CD4-positive, alpha-beta T cell treated with Interleukin-4 for 1 hour (primary cell): ENCODE measurements around the gene LAMC3.

ENCODE experiments used
- DNase-seq, 2 donors: peaks; one replicate each; pipeline ENCODE4 v3.0.0-alpha.2; 2020 to 2022

LAMC3 gene

DNA sequence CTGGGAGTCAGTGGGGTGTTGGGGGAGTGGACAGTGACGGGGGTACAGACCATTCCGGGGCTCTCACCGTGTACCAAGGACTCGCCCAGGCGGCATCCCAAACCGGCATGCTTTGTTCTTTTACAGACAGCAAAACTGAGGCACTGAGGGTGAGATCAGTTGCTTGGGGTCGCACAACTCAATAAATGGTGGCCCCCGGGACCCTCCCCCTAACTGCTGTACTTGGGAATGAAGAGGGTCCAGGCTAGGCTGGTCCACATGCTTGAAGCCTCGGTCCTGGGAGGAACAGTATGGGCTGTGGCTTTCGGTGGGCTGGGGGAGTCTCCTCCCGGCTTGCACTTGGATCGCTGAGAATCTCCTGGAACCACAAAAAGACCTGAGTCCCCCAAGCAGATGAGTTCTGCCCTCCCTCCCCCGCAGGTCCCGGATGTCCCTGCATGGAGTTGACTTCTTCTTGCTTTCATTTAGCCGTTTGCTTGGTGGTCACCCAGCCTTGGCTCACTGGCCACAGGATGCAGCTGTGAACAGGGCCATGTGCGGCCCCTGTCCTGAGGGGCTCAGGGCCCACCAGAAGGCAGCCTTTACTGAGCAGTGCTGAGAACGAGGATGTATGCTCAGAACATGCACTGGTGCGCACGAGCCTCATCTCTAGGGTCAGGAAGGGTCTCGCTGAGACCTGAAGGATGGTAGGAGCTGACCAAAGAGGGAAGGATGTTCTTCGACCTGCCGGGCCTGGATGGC, 4.2 kb downstream of the LAMC3 start:
- no peak for DNase-seq

DNA sequence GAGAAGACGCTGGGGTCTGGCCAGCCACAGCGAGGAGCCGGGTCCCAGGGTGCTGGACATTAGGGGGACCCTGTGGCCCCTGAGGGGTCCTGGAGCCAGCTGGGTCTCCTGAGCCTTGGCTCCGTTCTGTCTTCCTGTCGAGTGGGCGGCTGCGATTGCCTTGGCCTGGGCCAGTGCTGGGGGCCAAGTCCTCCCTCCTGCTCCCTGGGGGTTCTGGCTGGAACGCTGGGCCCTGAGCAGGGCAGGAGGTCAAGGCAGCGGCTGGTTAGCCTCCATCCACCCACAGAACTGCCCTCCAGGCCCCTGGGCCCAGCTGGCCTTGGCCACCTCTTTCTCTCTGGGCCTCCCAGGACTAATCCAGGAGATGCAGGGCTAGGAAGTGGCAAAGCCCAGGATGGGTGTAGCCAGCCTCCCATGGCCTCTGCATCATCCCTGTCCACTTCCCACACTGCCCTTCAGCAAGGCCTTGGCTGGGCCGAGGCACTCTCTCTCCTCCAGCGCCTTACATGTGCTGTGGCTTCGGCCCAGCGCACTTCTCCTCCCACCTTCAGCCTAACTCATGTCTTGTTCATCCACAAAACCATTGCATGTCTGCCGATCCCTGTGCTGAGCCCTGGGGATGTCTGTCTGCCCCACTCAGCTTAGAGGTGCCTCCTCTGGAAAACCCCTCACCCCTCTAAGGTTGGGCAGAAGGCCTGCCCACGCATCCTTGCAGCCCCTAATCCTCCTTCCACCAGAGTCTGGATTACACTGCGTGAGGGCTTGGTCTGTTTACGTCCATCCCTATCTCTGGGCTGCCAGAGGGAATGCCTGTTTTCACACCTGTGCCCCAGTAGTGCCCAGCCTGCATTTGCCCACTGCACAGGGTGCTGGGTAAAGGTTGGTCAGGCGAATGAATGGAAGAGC, 5.0 kb downstream of the LAMC3 start:
- no peak for DNase-seq

DNA sequence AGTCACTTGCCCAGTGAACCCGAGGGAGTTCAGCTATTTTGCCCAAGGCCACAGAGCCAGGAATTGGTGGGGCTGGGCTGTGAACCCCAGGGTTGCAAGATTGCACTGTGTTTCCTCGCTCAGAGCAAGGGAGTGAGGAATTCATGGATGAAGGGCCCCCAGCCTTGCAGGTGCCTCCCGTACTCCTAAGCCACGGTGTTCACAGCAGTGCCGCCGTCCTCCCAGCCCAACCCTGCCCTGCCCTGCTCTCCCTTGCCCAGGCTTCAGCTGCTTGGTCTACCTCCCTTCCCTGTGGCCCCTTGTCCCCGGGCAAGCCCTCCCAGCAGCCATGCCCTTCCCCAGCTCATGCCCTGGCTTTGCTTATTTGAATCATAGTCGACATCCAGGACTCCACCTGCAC, 6.1 kb downstream of the LAMC3 start:
- no peak for DNase-seq

DNA sequence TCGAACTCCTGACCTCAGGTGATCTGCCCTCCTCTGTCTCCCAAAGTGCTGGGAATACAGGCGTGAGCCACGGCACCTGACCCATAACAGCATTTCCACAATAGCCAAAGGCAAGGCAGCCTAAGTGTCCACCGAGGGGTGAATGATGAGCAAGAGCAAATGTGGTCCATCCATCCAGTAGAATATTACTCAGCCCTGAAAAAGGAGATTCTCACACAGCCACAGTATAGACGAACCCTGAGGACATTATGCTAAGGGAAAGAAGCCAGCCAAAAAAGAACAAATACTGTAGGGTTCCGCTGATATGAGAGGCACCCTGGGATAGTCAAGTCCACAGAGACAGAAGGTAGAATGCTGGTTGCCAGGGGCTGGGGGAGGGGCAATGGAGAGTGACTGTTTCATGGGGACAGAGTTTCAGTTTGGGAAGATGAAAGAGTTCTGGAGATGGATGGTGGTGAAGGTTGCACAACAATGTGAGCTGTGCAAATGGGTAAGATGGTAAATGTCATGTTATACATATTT, 7.0 kb downstream of the LAMC3 start:
- DNase-seq = no peak

DNA sequence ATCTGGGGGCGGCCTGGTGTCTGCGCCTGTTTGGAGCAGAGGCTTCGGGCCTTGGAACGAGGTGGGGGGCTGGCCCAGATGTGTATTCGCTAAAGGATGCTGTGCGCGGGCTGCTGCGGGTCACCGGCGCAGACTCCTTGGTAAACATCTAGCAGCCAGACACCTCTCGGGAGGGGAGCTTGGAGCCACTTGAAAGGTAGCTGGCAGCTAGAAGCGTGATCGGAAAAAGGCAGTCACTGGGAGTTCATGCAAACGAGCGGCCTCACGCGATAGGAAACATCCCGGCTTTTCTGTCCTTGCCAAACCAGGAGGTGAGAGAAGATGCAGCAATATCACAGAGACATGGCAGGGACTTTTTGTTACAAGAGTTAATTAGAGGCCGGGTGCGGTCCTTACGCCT, 8.1 kb downstream of the LAMC3 start:
- no peak for DNase-seq

DNA sequence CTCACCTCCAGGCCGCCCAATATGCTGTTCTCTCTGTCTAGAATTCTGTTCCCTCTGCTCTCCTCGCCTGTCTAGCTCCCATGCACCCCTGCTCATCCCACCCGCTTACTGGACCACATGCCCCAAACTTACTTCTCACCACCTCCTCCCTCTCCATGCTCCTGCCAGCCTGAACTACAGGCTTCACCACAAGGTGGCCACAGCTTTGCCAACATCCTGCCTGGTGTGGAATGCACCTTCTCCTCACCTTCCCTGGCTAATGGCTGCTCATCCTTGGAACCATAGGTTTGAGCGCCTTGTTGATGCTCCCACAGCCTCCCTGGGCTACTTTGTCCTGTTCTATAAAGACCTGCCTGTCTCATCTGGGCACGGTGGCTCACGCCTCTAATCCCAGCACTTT, 9.6 kb downstream of the LAMC3 start:
- no peak for DNase-seq

DNA sequence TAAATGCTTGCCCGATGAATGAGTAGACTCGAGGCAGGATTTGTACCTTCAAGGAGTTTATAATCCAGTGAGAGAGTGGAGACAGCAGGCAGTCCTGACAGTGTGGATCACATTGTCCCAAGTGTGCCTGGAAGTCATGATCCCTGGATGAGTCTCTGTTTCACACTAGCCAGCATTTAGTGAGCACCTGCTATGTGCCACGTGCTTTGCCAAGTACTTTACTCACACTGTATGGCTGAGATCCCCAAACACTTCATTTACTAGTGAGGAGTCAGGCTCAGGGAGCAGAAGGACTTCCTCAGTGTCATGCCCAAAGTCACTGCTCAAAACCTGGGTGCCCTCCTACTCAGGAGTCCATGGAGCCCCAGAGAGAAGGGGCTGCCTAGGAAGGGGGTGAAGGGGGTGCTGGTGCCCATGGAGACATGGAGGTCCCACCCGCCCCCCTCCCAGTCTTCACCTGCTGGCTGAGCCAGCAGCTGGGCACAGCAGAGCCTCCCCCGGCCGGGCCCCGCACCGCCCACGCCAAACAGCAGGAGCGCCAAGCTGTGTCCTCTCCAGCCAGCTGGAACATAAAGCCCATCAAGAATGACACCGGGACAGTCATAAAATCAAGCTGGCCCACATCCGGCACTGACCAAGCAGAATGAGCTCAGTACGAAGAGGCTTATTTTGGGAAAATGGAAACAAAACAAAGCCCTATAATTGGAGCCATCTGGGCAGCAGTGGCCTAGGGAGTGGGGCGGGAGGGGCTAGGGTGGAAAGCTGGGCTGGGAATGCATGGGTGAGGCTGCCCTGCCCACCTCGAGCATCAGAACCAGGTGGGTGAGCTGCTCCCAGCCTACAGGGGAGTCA, 10.6 kb downstream of the LAMC3 start:
- no peak for DNase-seq

DNA sequence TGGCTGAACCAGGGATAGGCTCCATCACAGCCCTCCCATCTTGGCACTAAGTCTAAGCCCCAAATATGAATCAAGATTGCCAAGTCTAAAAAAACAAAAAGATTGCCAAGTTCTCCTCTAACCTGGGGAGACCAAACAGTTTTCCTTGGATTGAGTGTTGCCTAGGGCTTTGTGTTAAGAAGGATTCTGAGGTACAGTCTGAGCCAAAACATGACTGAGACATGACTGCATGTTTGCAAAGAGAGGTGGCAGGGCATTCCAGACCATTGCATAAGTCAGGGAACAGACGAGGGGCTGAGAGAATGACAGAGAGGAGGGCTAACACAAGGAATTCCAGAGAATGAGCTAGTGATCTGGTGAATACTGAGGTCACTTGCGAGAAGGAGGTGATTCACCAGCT, 11.4 kb downstream of the LAMC3 start:
- DNase-seq = no peak

DNA sequence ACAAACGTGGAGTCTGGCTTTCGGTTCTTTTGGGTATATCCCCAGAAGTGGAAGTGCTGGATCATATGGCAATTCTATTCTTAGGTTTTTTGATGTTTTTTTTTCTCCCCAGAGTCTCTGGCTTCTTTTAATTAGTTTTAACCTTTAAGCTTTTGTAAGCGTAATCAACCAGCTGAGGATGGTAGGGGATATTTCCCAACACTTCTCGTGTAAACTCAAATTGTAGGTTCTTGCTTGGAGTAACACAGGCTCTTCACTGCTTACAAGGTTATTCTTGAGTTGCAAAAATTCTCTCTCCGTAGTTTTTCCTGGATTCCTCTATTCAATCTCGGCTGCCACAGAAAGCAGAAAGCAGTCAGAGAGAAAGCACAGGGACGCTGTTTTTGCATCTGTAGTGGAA, 11.9 kb downstream of the LAMC3 start:
- no peak for DNase-seq

DNA sequence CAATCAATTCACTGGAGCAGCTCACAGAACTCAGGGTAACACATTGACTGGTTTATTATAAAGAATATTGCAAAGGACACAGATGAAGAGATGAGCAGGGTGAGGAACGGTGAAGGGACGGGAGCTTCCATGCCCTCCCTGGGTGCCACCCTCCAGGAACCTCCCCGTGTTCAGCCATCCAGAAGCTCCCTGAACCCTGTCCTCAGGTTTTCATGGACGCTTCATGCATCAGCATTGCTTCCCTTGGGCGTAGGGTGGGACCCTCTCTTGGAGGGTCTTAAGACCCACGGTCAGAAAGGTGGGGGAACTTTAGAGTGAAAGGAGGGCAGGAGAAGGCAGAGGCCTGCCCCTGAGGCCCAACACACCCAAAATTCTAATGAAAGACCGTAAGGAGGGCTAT, 12.8 kb downstream of the LAMC3 start:
- DNase-seq = no peak

DNA sequence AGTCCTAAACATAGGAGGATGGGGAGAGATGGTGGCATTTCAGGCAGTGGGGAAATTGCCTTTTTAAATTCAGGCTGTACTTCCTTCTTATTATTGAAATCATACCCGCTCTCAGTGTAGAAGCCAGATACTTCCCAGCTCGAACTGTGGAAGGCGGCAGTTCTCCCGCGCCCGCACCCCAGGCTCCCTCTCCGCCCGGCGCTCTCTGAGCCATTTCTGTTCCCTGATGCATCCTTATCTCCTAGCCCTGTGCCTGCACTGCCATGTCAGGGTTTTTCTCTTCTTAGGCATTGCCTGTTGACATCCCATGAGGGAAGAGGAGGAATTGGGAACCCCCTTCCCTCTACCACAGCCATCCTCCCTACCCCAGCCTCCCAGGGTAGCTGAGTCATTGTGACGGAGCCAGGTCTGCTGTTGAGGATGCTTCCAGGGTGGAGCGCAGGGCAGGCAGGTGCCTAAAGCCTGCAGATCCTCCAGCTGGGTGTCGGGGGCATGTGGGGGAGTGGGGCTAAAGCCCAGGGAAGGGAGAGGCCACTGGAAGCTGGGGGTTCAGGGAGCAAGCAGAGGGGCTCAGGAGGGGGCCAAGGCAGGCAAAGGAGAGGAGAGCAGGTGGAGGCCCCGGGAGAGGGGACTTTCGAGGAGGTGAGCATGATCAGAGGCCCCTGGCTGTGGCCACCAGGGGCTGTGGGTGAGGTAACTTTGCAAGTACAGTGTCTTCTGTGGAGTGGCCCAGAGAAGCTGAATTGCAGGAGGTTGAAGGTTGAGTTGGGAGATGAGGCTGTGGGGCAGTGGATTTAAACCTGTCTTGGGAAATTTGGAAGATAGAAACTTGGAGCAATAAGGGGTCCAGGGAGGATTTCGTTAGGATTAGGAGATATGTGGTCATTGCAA, 16.2 kb downstream of the LAMC3 start:
- DNase-seq = no peak

DNA sequence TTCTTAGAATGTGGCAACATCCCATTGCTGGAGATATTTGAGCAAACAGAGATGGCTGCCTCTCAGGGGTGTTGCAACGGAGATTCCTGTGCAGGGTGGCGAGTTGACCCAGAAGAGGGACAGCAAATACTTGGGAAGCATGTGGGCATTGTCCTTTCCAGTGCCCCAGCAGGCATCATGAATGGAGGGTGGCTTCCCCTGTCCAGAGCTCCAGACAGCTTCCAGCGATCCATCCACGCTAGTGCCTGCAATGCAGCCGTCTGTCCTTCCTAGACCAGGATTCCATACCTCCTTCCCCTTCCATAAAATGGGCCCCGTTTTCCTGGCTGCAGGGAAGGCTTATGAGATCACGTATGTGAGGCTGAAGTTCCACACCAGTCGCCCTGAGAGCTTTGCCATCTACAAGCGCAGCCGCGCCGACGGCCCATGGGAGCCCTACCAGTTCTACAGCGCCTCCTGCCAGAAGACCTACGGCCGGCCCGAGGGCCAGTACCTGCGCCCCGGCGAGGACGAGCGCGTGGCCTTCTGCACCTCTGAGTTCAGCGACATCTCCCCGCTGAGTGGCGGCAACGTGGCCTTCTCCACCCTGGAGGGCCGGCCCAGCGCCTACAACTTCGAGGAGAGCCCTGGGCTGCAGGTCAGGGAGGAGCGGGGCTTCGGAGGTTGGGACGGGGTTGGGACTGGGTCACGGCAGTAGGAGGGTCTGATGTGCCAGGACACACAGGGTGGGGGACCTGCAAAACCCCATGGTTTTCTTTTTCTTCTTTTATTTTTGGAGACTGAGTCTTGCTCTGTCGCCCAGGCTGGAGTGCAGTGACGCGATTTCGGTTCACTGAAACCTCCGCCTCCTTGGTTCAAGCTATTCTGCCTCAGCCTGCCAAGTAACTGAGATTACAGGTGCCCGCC, 17.2 kb downstream of the LAMC3 start:
- no peak for DNase-seq

DNA sequence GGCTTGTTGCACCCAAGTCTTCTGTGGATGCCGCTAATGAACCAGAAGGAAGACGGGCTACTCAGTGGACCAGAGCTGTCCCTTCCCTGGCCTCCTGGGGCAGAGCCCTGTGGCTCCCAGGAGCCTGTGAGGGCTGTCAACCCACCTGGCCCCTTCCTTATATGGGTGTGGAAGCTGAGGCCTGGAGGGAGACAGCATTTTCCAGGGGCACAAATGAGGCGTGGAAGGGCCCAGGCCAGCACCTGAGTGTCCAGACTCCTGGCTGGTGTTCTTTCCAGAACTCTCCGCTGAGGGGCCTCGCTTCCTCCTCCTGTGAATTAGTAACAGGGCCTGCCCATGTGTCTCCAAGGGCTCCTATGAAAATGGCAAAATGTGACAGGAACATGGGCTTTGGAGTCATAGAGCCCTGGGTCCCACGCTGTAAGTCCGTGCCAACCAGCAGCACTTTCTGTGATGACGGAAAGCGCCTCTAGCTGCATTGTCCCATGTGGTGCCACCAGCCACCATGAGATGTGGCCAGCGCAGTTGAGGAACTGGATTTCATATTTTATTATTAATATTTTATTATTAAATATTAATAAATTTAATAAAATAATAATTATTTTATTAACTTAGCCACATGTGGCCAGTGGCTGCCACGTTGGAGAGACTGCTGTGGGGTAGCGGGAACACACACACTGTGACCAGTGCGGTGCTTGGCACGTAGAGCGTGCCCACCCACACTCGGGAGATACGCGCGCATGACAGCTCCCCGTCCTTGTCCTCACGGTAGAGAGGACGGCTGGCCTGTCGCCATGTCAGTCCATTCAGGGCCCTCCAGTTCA, 18.3 kb downstream of the LAMC3 start:
- no peak for DNase-seq

DNA sequence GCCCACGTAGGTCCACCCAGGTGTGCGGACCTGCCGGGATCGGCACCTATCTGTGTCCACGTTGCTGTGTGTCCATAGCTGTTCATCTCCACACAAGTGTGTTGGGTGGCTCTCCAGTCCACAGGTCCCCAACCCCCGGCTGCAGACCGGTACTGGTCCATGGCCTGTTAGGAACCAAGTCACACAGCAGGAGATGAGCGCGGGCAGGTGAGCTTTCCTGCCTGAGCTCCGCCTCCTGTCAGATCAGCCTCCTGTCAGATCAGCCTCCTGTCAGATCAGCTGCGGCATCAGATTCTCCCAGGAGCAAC, 18.9 kb downstream of the LAMC3 start:
- no peak for DNase-seq

DNA sequence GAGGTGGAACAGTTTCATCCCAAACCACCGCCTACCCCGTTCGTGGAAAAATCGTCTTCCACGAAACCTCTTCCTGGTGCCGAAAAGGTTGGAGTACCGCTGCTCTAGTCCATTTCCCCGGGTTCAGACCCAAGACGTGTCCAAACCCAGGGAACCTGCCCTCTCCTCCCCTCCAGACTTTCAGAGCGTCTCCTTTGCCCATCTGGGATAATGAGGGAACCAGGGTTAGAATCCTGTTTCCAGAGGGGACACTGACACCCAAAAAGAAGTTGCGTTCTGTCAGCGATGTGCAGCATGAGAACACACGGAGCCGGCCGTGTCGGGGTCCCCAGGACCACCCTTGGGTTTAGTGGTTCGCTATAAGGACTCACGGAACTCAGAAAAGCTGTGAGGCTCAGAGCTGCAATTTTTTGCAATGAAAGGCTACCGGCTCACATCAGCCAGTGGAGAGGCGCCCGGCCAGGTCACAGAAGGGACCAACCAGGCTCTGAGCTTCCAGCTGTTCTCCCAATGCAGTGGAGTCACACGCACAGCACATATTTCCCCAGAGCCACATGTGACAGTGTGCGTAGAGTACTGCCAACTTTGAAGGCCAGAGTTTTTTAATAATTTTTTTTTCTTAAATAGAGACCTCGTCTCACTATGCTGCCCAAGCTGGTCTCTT, 19.4 kb downstream of the LAMC3 start:
- no peak for DNase-seq

DNA sequence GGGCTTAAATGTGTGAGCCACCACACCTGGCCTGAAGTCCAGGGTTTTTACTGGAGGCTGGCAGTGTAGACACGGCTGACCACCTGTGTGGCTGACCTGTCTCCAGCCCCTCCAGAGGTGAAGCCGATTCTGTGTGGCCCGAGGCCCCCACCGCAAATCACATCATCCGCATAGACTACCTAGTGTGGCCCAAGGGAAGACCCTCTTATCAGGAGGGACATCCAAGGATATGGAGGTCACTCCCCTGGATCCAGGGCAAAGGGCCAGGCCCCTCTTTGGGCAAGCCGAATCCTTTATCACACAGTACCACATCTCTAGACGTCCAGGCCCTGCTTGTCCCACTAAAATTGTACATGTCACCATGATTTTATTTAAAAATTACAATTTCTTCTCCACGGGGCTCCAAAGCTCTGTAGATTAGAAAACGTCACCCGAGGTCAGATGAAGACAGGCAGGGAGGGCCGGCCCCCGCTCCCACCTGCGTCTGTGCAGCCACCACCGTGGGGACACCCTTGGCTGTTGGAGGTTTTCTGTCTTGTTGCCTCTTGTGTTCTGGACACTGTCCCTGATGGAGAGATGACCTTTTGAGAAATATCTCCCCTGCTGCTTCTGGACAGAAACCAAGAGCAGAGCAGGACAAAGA, 20.1 kb downstream of the LAMC3 start:
- DNase-seq = no peak

DNA sequence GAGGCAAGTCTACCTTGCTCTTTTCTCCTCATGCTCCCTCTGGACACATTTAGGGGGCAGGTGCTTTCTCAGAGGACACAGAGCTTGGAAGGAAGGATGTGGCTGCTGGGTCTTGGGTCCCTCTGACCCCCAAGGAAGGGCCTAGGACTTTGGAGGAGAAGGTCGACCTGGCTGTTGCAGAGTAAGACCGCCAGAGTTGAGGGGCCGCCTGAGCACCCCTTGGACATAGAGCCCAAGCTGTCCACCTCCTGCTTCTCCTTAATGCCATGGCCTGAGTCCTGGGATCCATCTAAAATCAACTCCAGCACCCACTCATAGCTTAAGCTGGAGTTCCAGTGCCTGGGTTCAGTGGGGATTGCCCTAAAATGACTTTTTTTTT, 20.6 kb downstream of the LAMC3 start:
- DNase-seq = no peak

DNA sequence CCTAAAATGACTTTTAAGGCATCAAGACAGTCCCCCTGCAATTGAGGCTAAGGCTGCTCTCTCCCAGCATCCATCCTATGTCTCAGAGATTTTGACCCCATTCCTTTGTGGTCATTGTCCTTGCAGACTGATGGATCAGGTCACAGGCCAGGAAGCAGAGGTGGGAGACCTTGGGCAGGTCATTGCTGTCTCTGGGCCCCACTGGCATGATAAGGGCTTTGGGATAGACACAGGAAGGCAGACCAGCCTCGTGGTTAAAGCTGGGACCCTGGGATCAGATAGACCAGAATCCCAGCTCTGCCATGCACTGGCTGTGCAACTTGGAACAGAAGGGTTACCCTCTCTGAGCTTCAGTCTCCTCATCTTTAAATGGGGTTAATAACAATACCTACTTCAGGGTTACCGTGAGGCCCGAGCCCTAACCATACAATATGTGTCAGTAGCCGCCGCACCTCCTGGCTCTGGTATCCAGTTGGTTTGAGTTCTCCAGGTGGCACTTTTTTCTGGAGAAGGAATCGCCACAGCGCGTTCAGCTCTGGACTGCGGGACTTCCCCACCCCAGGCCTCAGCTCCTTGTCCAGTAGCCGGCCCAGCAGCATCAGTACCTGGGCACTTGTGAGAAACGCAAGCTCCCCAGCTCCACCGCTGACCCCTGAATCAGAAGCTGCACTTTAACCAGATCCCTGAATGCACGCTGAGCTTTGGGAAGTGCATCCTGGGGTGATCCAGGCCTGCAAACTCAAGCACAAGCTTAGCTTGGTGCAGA, 21.4 kb downstream of the LAMC3 start:
- no peak for DNase-seq
